Vagina (tissue), 2 donors: ENCODE measurements around the gene GPR158. TPM values are rescaled to one million over a fixed set of nuclear protein-coding genes. Genes with fewer than 3 reads are reported as not detected.

Experiments
- DNase-seq, 2 donors: peaks; one replicate each; pipeline ENCODE4 v3.0.0-alpha.2; 2017; ENCODE audit errors: extremely low spot score in 2 of 2
- H3K27ac ChIP-seq: fragments of 200-600 bp; sonication (generic); one replicate; pipeline ENCODE4 v1.5.1; 2019
- H3K27me3 ChIP-seq: fragments of 200-600 bp; sonication (generic); one replicate; pipeline ENCODE4 v1.5.1; 2019
- H3K36me3 ChIP-seq, 2 donors: fragments of 200-600 bp; sonication (generic); one replicate each; pipeline ENCODE4 v1.5.1; 2017 to 2019
- H3K4me1 ChIP-seq: fragments of 200-600 bp; sonication (generic); one replicate; pipeline ENCODE4 v1.5.1; 2019
- H3K4me3 ChIP-seq, 2 donors: fragments of 200-600 bp; sonication (generic); 1 replicate in 1 of 2; 2 replicates in 1 of 2; pipeline ENCODE4 v1.5.1; 2016 to 2019
- H3K9me3 ChIP-seq: fragments of 200-600 bp; sonication (generic); one replicate; pipeline ENCODE4 v1.5.1; 2019
- CTCF ChIP-seq, 3 experiments: fragments of 450-650 bp in 2 of 3; fragments of 200-600 bp in 1 of 3; sonication (generic) in 1 of 3; IDR thresholded peaks; one replicate each; pipeline ENCODE4 v1.5.1; 2017 to 2019; ENCODE audit warnings: antibody characterized with exemption in 3 of 3, mild to moderate bottlenecking in 2 of 3, moderate library complexity in 2 of 3
- POLR2A ChIP-seq, 2 donors: fragments of 450-650 bp; IDR thresholded peaks; one replicate each; pipeline ENCODE4 v1.6.1; 2017; ENCODE audit warnings: antibody characterized with exemption in 2 of 2, mild to moderate bottlenecking in 2 of 2, moderate library complexity in 2 of 2
- POLR2AphosphoS5 ChIP-seq, 2 donors: sonication (generic); formaldehyde crosslinking; IDR thresholded peaks; one replicate each; pipeline ENCODE4 v1.9.0; 2017; ENCODE audit warnings: antibody characterized with exemption in 2 of 2, mild to moderate bottlenecking in 2 of 2, low read depth in 1 of 2; ENCODE audit not compliant: insufficient read depth in 1 of 2
- intact Hi-C: fragments of 100-400 bp; cut with DNase I; formaldehyde crosslinking; loops from one replicate; pipeline ENCODE4 v1.15.1; 2023
- total RNA-seq: library from RNA; depleted of rRNA; stranded (reverse); fragments of >200 nt; gene quantifications from one replicate; pipeline ENCODE4 v1.2.3, GENCODE V29; 2016

GPR158 gene
- total RNA-seq, 1 donor from 2014 or later: 0.49 TPM

GRCh38 chr10:25467881-25468280 lies 293.1 kb downstream of the GPR158 start:
- TF ChIP-seq POLR2A (IDR thresholded peaks at IDR 0.05) (no peak), CTCF (IDR thresholded peaks at IDR 0.05) (no peak)
- Histone ChIP-seq H3K36me3 (no peaks in the 10 kb centered on the region), H3K4me1 (no peaks in the 10 kb centered on the region), H3K27ac (no peak overlapping the region), H3K27me3 (no peaks in the 10 kb centered on the region), H3K9me3 (no peaks in the 10 kb centered on the region), H3K4me3 (no peak overlapping the region)
- intact Hi-C loops: no loop called here
- no peak for DNase-seq

GRCh38 chr10:25481467-25481866 lies 306.7 kb downstream of the GPR158 start:
- no peaks in the 10 kb centered on the region for H3K4me1 ChIP-seq
- H3K36me3 ChIP-seq: no peaks in the 10 kb centered on the region
- H3K4me3 ChIP-seq: no peak overlapping the region
- H3K9me3 ChIP-seq: no peaks in the 10 kb centered on the region
- TF ChIP-seq POLR2A (IDR thresholded peaks at IDR 0.05) (no peak), CTCF (IDR thresholded peaks at IDR 0.05) (no peak), POLR2AphosphoS5 (IDR thresholded peaks at IDR 0.05; ENCODE audit: insufficient read depth in 1 of 2, low read depth in 1 of 2) (no peak)
- no peaks in the 10 kb centered on the region for H3K27me3 ChIP-seq
- no peak for DNase-seq
- intact Hi-C loops: no loop called here
- H3K27ac ChIP-seq: no peak overlapping the region

GRCh38 chr10:25483999-25484398 lies 309.2 kb downstream of the GPR158 start:
- DNase-seq: no peak
- H3K9me3 ChIP-seq: no peaks in the 10 kb centered on the region
- no peaks in the 10 kb centered on the region for H3K36me3 ChIP-seq
- H3K27me3 ChIP-seq: no peaks in the 10 kb centered on the region
- H3K4me1 ChIP-seq: no peaks in the 10 kb centered on the region
- intact Hi-C loops: no loop called here
- TF ChIP-seq POLR2A (IDR thresholded peaks at IDR 0.05) (no peak), CTCF (IDR thresholded peaks at IDR 0.05) (no peak), POLR2AphosphoS5 (IDR thresholded peaks at IDR 0.05; ENCODE audit: insufficient read depth in 1 of 2, low read depth in 1 of 2) (no peak)
- H3K27ac ChIP-seq: no peak overlapping the region
- H3K4me3 ChIP-seq: no peak overlapping the region

GRCh38 chr10:25487266-25487665 lies 312.5 kb downstream of the GPR158 start:
- H3K27ac ChIP-seq: no peak overlapping the region
- no peak for DNase-seq
- H3K4me3 ChIP-seq: no peak overlapping the region
- intact Hi-C loops: no loop called here
- no peaks in the 10 kb centered on the region for H3K9me3 ChIP-seq
- H3K36me3 ChIP-seq: no peaks in the 10 kb centered on the region
- TF ChIP-seq CTCF (IDR thresholded peaks at IDR 0.05): no peak
- TF ChIP-seq POLR2AphosphoS5 (IDR thresholded peaks at IDR 0.05; ENCODE audit: insufficient read depth in 1 of 2, low read depth in 1 of 2): no peak
- TF ChIP-seq POLR2A (IDR thresholded peaks at IDR 0.05): no peak
- no peaks in the 10 kb centered on the region for H3K27me3 ChIP-seq
- no peaks in the 10 kb centered on the region for H3K4me1 ChIP-seq

GRCh38 chr10:25492040-25492439 lies 317.2 kb downstream of the GPR158 start:
- Histone ChIP-seq H3K4me1 (no peaks in the 10 kb centered on the region), H3K9me3 (no peaks in the 10 kb centered on the region), H3K36me3 (no peaks in the 10 kb centered on the region), H3K27ac (no peak overlapping the region), H3K4me3 (no peak overlapping the region), H3K27me3 (no peaks in the 10 kb centered on the region)
- intact Hi-C loops: no loop called here
- TF ChIP-seq POLR2AphosphoS5 (IDR thresholded peaks at IDR 0.05; ENCODE audit: insufficient read depth in 1 of 2, low read depth in 1 of 2): no peak
- TF ChIP-seq POLR2A (IDR thresholded peaks at IDR 0.05): no peak
- TF ChIP-seq CTCF (IDR thresholded peaks at IDR 0.05): no peak
- DNase-seq: no peak
